CD4-positive, alpha-beta memory T cell (primary cell): ENCODE data around the gene RASA3. TPM values are rescaled to one million over a fixed set of nuclear protein-coding genes. Genes with fewer than 3 reads are reported as not detected.

Experiments
- CTCF ChIA-PET: fragments of 350-600 bp; sonication (Branson Sonifier 250); formaldehyde crosslinking; loops from one replicate; lab custom pipeline; 2021; ENCODE audit warnings: inconsistent platforms; ENCODE audit not compliant: partially characterized antibody; lab: Charles Lee
- POLR2A ChIA-PET: fragments of 350-600 bp; sonication (Branson Sonifier 250); formaldehyde crosslinking; loops from one replicate; lab custom pipeline; 2021; ENCODE audit not compliant: partially characterized antibody; lab: Charles Lee
- DNase-seq, 5 donors: peaks; one replicate each; pipeline versions ENCODE4 v3.0.0 to v3.0.0-alpha.2; 2020 to 2022; ENCODE audit warnings: mixed read lengths in 1 of 5
- H3K27ac ChIP-seq: one replicate; pipeline ENCODE4 v1.7.0; 2013; ENCODE audit warnings: low read depth, low read length
- H3K27me3 ChIP-seq: 2 replicates; pipeline ENCODE4 v1.7.0; 2013; ENCODE audit warnings: mild to moderate bottlenecking, low read length, moderate library complexity; ENCODE audit not compliant: insufficient read depth
- H3K36me3 ChIP-seq: 2 replicates; pipeline ENCODE4 v1.7.0; 2013; ENCODE audit warnings: mild to moderate bottlenecking, low read length, moderate library complexity; ENCODE audit not compliant: insufficient read depth
- H3K4me1 ChIP-seq: 2 replicates; pipeline ENCODE4 v1.7.0; 2013; ENCODE audit warnings: mild to moderate bottlenecking, low read length, moderate library complexity; ENCODE audit not compliant: insufficient read depth
- H3K4me3 ChIP-seq, 2 donors: one replicate each; pipeline ENCODE4 v1.7.0; 2013; ENCODE audit warnings: low read length in 2 of 2, mild to moderate bottlenecking in 1 of 2
- H3K9me3 ChIP-seq, 2 donors: one replicate each; pipeline ENCODE4 v1.7.0; 2013; ENCODE audit warnings: low read length in 2 of 2, control low read depth in 1 of 2; ENCODE audit not compliant: control insufficient read depth in 1 of 2
- H3K27ac Mint-ChIP-seq, 7 donors: one replicate each; pipeline ENCODE4 v1.8.0; 2020 to 2021; ENCODE audit warnings: mixed read lengths in 7 of 7, mild to moderate bottlenecking in 6 of 7, inconsistent platforms in 3 of 7, moderate library complexity in 3 of 7
- H3K27me3 Mint-ChIP-seq, 2 donors: one replicate each; pipeline ENCODE4 v1.8.0; 2020 to 2021; ENCODE audit warnings: mixed read lengths in 2 of 2
- H3K36me3 Mint-ChIP-seq, 2 donors: one replicate each; pipeline ENCODE4 v1.8.0; 2020 to 2021; ENCODE audit warnings: mixed read lengths in 2 of 2, inconsistent platforms in 1 of 2, mild to moderate bottlenecking in 1 of 2
- H3K4me1 Mint-ChIP-seq, 4 donors: one replicate each; pipeline ENCODE4 v1.8.0; 2020 to 2021; ENCODE audit warnings: mixed read lengths in 4 of 4, mild to moderate bottlenecking in 1 of 4
- H3K4me3 Mint-ChIP-seq, 8 donors: one replicate each; pipeline ENCODE4 v1.8.0; 2020 to 2021; ENCODE audit warnings: mixed read lengths in 8 of 8, mild to moderate bottlenecking in 7 of 8, moderate library complexity in 6 of 8, inconsistent platforms in 3 of 8
- H3K9me3 Mint-ChIP-seq, 8 donors: one replicate each; pipeline ENCODE4 v1.8.0; 2020 to 2021; ENCODE audit warnings: mixed read lengths in 8 of 8, mild to moderate bottlenecking in 5 of 8, inconsistent platforms in 3 of 8, moderate library complexity in 1 of 8
- intact Hi-C: fragments of 100-400 bp; cut with micrococcal nuclease; formaldehyde crosslinking; loops from one replicate; pipeline ENCODE4 v1.15.1; 2023
- polyA plus RNA-seq, 2 donors: library from polyadenylated mRNA; unstranded; fragments of 300-500 nt; fragmentation: Illumina TruSeq; gene quantifications; one replicate each; pipeline ENCODE4 v1.2.3, GENCODE V29; 2021
- total RNA-seq, 2 experiments: library from RNA; stranded (reverse); gene quantifications; one replicate each; pipeline ENCODE4 v1.2.3, GENCODE V29; 2021

RASA3 gene
- total and polyA plus RNA-seq, 4 experiments from 2014 or later: 65.5 to 174 (median 156) TPM

- H3K9me3 Mint-ChIP-seq: peaks cover 0 to 20% (median 0%) of the 10 kb centered on the region in 8 donors
- DNase-seq: no peak
- CTCF ChIA-PET: no interaction called here
- H3K4me3 Mint-ChIP-seq: no peak overlapping the region
- intact Hi-C loops: loop anchor here (10.0 kb wide), 1 partner anchor 140 kb away; no protein-coding TSS in a partner anchor
- Histone ChIP-seq H3K4me1 (no peaks in the 10 kb centered on the region), H3K9me3 (no peaks in the 10 kb centered on the region), H3K36me3 (peaks cover 65% of the 10 kb centered on the region), H3K27ac (no peak overlapping the region), H3K27me3 (no peaks in the 10 kb centered on the region), H3K4me3 (no peak overlapping the region)
- H3K4me1 Mint-ChIP-seq: peaks cover 0 to 3% (median 0%) of the 10 kb centered on the region in 4 donors
- peak overlapping the region in 1 of 7 donors; percentile 62 for H3K27ac Mint-ChIP-seq
- POLR2A ChIA-PET: interaction anchor here (1.0 kb wide), 1 partner anchor 135 kb away, joined by 3 read pairs; no protein-coding TSS in a partner anchor
- H3K27me3 Mint-ChIP-seq: no peaks in the 10 kb centered on the region
- peaks cover 39 to 63% of the 10 kb centered on the region in 2 donors for H3K36me3 Mint-ChIP-seq
Measured at GRCh38 chr13:113974304-113975281, 157.8 kb downstream of the RASA3 start.

GRCh38 chr13:113973218-113974164, 158.9 kb downstream of the RASA3 start, which contains the start of gene C13orf46:
C13orf46 (minus strand) TSS chr13:113974076; CDS start chr13:113973997, 79 bp downstream.
- Histone ChIP-seq H3K27me3 (no peaks in the 10 kb centered on the region), H3K4me3 (no peak within 1 kb of the TSS), H3K27ac (no peak within 1 kb of the TSS), H3K9me3 (no peaks in the 10 kb centered on the region), H3K36me3 (peaks cover 59% of the 10 kb centered on the region), H3K4me1 (no peaks in the 10 kb centered on the region)
- H3K4me3 Mint-ChIP-seq: peak within 1 kb of the TSS in 3 of 8 donors; percentile 21 to 41 (median 25)
- peaks cover 0 to 12% (median 0%) of the 10 kb centered on the region in 8 donors for H3K9me3 Mint-ChIP-seq
- H3K36me3 Mint-ChIP-seq: peaks cover 35 to 59% of the 10 kb centered on the region in 2 donors
- ChIA-PET CTCF (no interaction called here), POLR2A (no interaction called here)
- intact Hi-C loops: loop anchor here (10.0 kb wide), 1 partner anchor 141 kb away; no protein-coding TSS in a partner anchor
- peaks cover 0 to 3% (median 0%) of the 10 kb centered on the region in 4 donors for H3K4me1 Mint-ChIP-seq
- H3K27me3 Mint-ChIP-seq: no peaks in the 10 kb centered on the region
- H3K27ac Mint-ChIP-seq: peak within 1 kb of the TSS in 1 of 7 donors; percentile 88
- no peak for DNase-seq

- H3K9me3 ChIP-seq: no peaks in the 10 kb centered on the region
- peaks cover 0 to 1% (median 0%) of the 10 kb centered on the region in 4 donors for H3K4me1 Mint-ChIP-seq
- H3K36me3 Mint-ChIP-seq: peaks cover 29 to 54% of the 10 kb centered on the region in 2 donors
- H3K27ac ChIP-seq: no peak overlapping the region
- H3K36me3 ChIP-seq: peaks cover 53% of the 10 kb centered on the region
- no peaks in the 10 kb centered on the region for H3K4me1 ChIP-seq
- peak overlapping the region in 1 of 8 donors; percentile 13 for H3K4me3 Mint-ChIP-seq
- DNase-seq: no peak
- H3K9me3 Mint-ChIP-seq: peaks cover 0 to 14% (median 0%) of the 10 kb centered on the region in 8 donors
- peak overlapping the region in 3 of 7 donors; percentile 57 to 88 (median 75) for H3K27ac Mint-ChIP-seq
- intact Hi-C loops: loop anchor here (10.0 kb wide), 1 partner anchor 142 kb away; no protein-coding TSS in a partner anchor
- no peaks in the 10 kb centered on the region for H3K27me3 ChIP-seq
- H3K4me3 ChIP-seq: no peak overlapping the region
- H3K27me3 Mint-ChIP-seq: no peaks in the 10 kb centered on the region
- ChIA-PET CTCF (no interaction called here), POLR2A (no interaction called here)
Measured at GRCh38 chr13:113972451-113973217, 159.8 kb downstream of the RASA3 start.

- H3K27ac Mint-ChIP-seq: peak overlapping the region in 1 of 7 donors; percentile 74
- Histone ChIP-seq H3K9me3 (no peaks in the 10 kb centered on the region), H3K27me3 (no peaks in the 10 kb centered on the region), H3K4me1 (no peaks in the 10 kb centered on the region), H3K4me3 (no peak overlapping the region), H3K27ac (no peak overlapping the region), H3K36me3 (peaks cover 44% of the 10 kb centered on the region)
- ChIA-PET POLR2A (no interaction called here), CTCF (no interaction called here)
- H3K9me3 Mint-ChIP-seq: peaks cover 0 to 10% (median 0%) of the 10 kb centered on the region in 8 donors
- H3K4me3 Mint-ChIP-seq: peak overlapping the region in 1 of 8 donors; percentile 9
- no peaks in the 10 kb centered on the region for H3K27me3 Mint-ChIP-seq
- H3K36me3 Mint-ChIP-seq: peaks cover 23 to 47% of the 10 kb centered on the region in 2 donors
- intact Hi-C loops: loop anchor here (10.0 kb wide), 1 partner anchor 143 kb away; no protein-coding TSS in a partner anchor
- peaks cover 0 to 1% (median 0%) of the 10 kb centered on the region in 4 donors for H3K4me1 Mint-ChIP-seq
- no peak for DNase-seq
Measured at GRCh38 chr13:113971471-113972231, 160.8 kb downstream of the RASA3 start.

- peaks cover 0 to 10% (median 0%) of the 10 kb centered on the region in 8 donors for H3K9me3 Mint-ChIP-seq
- ChIA-PET CTCF (no interaction called here), POLR2A (no interaction called here)
- H3K36me3 Mint-ChIP-seq: peaks cover 23 to 43% of the 10 kb centered on the region in 2 donors
- Histone ChIP-seq H3K27ac (no peak overlapping the region), H3K36me3 (peaks cover 41% of the 10 kb centered on the region), H3K4me1 (no peaks in the 10 kb centered on the region), H3K27me3 (no peaks in the 10 kb centered on the region), H3K9me3 (no peaks in the 10 kb centered on the region), H3K4me3 (no peak overlapping the region)
- DNase-seq: no peak
- H3K4me3 Mint-ChIP-seq: peak overlapping the region in 2 of 8 donors; percentile 8 to 25
- H3K27me3 Mint-ChIP-seq: no peaks in the 10 kb centered on the region
- peak overlapping the region in 3 of 7 donors; percentile 30 to 73 (median 68) for H3K27ac Mint-ChIP-seq
- intact Hi-C loops: loop anchor here (10.0 kb wide), 1 partner anchor 144 kb away; no protein-coding TSS in a partner anchor
- H3K4me1 Mint-ChIP-seq: peaks cover 0 to 1% (median 0%) of the 10 kb centered on the region in 4 donors
Measured at GRCh38 chr13:113970810-113971470, 161.5 kb downstream of the RASA3 start.
